HCT116 (cell line): ENCODE measurements around the gene LRRC47.

Source experiments
- CEBPB ChIP-seq: IDR thresholded peaks from 2 replicates; pipeline ENCODE4 v1.6.1; 2012; ENCODE audit warnings: low read depth
- EZH2 ChIP-seq: fragments of 200-600 bp; sonication (generic); IDR thresholded peaks from 2 replicates; pipeline ENCODE4 v1.6.1; 2017; ENCODE audit warnings: antibody characterized with exemption, mixed run types
- EZH2phosphoT487 ChIP-seq: fragments of 200-600 bp; IDR thresholded peaks from 2 replicates; pipeline ENCODE4 v1.6.1; 2018; ENCODE audit warnings: antibody characterized with exemption, borderline replicate concordance
- POLR2A ChIP-seq: IDR thresholded peaks from 2 replicates; pipeline ENCODE4 v1.7.0; 2011; ENCODE audit warnings: borderline replicate concordance; ENCODE audit not compliant: insufficient read depth, insufficient read length; ENCODE audit errors: extremely low read depth
- POLR2AphosphoS5 ChIP-seq: IDR thresholded peaks from 2 replicates; pipeline ENCODE4 v1.6.1; 2011; ENCODE audit warnings: mild to moderate bottlenecking, low read depth, low read length, moderate library complexity
- RAD21 ChIP-seq: IDR thresholded peaks from 2 replicates; pipeline ENCODE4 v1.6.1; 2012; ENCODE audit warnings: low read depth, mild to moderate bottlenecking
- SIN3A ChIP-seq: IDR thresholded peaks from 2 replicates; pipeline ENCODE4 v1.6.1; 2012; ENCODE audit warnings: low read depth
- YY1 ChIP-seq: IDR thresholded peaks from 2 replicates; pipeline ENCODE4 v1.6.1; 2011; ENCODE audit warnings: low read length, low read depth, moderate library complexity, mild to moderate bottlenecking; ENCODE audit not compliant: insufficient replicate concordance; ENCODE audit errors: extremely low read depth
- ZNF274 ChIP-seq: fragments of 200-500 bp; sonication (Bioruptor generic); IDR thresholded peaks from 2 replicates; pipeline ENCODE4 v1.6.1; 2014; ENCODE audit warnings: mild to moderate bottlenecking, low read depth, low read length, inconsistent platforms
- TF ChIP-seq, protein P1 (sequence below), 3 experiments: fragments of 200-600 bp in 1 of 3; sonication (generic) in 1 of 3; IDR thresholded peaks in 2 of 3; conservative IDR thresholded peaks in 1 of 3; 2 replicates each; pipeline ENCODE4 v1.5.1; 2012 to 2017; ENCODE audit warnings: low read depth in 2 of 3, low read length in 2 of 3, antibody characterized with exemption in 1 of 3, borderline replicate concordance in 1 of 3, control low read depth in 1 of 3, mild to moderate bottlenecking in 1 of 3, mixed read lengths in 1 of 3, mixed run types in 1 of 3, moderate library complexity in 1 of 3; ENCODE audit not compliant: insufficient read depth in 1 of 3
- TF ChIP-seq, protein P2 (sequence below): IDR thresholded peaks from 2 replicates; pipeline ENCODE4 v1.6.1; 2012; ENCODE audit warnings: low read depth
- TF ChIP-seq, protein P3 (sequence below): IDR thresholded peaks from 2 replicates; pipeline ENCODE4 v1.6.1; 2012

GRCh38 chr1:3814771-3815561 lies 18.7 kb upstream of the LRRC47 start:
- TF ChIP-seq EZH2phosphoT487: no peak
- TF ChIP-seq, protein P1, sequence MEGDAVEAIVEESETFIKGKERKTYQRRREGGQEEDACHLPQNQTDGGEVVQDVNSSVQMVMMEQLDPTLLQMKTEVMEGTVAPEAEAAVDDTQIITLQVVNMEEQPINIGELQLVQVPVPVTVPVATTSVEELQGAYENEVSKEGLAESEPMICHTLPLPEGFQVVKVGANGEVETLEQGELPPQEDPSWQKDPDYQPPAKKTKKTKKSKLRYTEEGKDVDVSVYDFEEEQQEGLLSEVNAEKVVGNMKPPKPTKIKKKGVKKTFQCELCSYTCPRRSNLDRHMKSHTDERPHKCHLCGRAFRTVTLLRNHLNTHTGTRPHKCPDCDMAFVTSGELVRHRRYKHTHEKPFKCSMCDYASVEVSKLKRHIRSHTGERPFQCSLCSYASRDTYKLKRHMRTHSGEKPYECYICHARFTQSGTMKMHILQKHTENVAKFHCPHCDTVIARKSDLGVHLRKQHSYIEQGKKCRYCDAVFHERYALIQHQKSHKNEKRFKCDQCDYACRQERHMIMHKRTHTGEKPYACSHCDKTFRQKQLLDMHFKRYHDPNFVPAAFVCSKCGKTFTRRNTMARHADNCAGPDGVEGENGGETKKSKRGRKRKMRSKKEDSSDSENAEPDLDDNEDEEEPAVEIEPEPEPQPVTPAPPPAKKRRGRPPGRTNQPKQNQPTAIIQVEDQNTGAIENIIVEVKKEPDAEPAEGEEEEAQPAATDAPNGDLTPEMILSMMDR (IDR thresholded peaks at IDR 0.05 in 2 of 3, conservative IDR thresholded peaks at IDR 0.05 in 1 of 3; ENCODE audit: borderline replicate concordance in 1 of 3, insufficient read depth in 1 of 3, low read depth in 2 of 3, low read length in 2 of 3): no peak
- no peak for TF ChIP-seq EZH2
- TF ChIP-seq, protein P2, sequence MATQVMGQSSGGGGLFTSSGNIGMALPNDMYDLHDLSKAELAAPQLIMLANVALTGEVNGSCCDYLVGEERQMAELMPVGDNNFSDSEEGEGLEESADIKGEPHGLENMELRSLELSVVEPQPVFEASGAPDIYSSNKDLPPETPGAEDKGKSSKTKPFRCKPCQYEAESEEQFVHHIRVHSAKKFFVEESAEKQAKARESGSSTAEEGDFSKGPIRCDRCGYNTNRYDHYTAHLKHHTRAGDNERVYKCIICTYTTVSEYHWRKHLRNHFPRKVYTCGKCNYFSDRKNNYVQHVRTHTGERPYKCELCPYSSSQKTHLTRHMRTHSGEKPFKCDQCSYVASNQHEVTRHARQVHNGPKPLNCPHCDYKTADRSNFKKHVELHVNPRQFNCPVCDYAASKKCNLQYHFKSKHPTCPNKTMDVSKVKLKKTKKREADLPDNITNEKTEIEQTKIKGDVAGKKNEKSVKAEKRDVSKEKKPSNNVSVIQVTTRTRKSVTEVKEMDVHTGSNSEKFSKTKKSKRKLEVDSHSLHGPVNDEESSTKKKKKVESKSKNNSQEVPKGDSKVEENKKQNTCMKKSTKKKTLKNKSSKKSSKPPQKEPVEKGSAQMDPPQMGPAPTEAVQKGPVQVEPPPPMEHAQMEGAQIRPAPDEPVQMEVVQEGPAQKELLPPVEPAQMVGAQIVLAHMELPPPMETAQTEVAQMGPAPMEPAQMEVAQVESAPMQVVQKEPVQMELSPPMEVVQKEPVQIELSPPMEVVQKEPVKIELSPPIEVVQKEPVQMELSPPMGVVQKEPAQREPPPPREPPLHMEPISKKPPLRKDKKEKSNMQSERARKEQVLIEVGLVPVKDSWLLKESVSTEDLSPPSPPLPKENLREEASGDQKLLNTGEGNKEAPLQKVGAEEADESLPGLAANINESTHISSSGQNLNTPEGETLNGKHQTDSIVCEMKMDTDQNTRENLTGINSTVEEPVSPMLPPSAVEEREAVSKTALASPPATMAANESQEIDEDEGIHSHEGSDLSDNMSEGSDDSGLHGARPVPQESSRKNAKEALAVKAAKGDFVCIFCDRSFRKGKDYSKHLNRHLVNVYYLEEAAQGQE: no peak
- TF ChIP-seq RAD21: no peak
- no peak for TF ChIP-seq POLR2AphosphoS5
- TF ChIP-seq POLR2A: no peak
- TF ChIP-seq, protein P3, sequence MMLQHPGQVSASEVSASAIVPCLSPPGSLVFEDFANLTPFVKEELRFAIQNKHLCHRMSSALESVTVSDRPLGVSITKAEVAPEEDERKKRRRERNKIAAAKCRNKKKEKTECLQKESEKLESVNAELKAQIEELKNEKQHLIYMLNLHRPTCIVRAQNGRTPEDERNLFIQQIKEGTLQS: no peak
- TF ChIP-seq ZNF274: no peak
- TF ChIP-seq CEBPB: no peak
- TF ChIP-seq SIN3A: no peak
- no peak for TF ChIP-seq YY1
